Measurements from ENCODE around the gene CMTM4. TPM values are rescaled to one million over a fixed set of nuclear protein-coding genes. Genes with fewer than 3 reads are reported as not detected.

CMTM4 gene
- total and polyA plus RNA-seq, 2 donors (not counting 1 experiment from before 2014, with no cell fraction given): 0.06 to 0.59 TPM

GRCh38 chr16:66605979-66606751 lies 90.4 kb downstream of the CMTM4 start:
- H3K27me3 Mint-ChIP-seq: peaks cover 25% of the 10 kb centered on the region
- TF ChIP-seq, protein P1, sequence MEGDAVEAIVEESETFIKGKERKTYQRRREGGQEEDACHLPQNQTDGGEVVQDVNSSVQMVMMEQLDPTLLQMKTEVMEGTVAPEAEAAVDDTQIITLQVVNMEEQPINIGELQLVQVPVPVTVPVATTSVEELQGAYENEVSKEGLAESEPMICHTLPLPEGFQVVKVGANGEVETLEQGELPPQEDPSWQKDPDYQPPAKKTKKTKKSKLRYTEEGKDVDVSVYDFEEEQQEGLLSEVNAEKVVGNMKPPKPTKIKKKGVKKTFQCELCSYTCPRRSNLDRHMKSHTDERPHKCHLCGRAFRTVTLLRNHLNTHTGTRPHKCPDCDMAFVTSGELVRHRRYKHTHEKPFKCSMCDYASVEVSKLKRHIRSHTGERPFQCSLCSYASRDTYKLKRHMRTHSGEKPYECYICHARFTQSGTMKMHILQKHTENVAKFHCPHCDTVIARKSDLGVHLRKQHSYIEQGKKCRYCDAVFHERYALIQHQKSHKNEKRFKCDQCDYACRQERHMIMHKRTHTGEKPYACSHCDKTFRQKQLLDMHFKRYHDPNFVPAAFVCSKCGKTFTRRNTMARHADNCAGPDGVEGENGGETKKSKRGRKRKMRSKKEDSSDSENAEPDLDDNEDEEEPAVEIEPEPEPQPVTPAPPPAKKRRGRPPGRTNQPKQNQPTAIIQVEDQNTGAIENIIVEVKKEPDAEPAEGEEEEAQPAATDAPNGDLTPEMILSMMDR (IDR thresholded peaks at IDR 0.05): no peak
- no peak for TF ChIP-seq EZH2 (IDR thresholded peaks at IDR 0.05; ENCODE audit: borderline replicate concordance, insufficient read depth, low read depth, low read length, poor library complexity, severe bottlenecking)
- peaks cover 39 to 47% of the 10 kb centered on the region in 2 donors for H3K4me1 ChIP-seq (ENCODE audit: control insufficient read depth in 2 of 2, insufficient read depth in 2 of 2, low read length in 2 of 2)
- H3K79me2 ChIP-seq (ENCODE audit: control insufficient read depth, insufficient read depth, low read length): no peaks in the 10 kb centered on the region
- ChIA-PET CTCF (interaction anchor here (0.7 to 3.3 kb wide), 4 partner anchors 45 to 201 kb away, joined by 3 to 20 read pairs (median 10); no protein-coding TSS in a partner anchor), POLR2A (no interaction called here)
- H3K36me3 ChIP-seq (replicated peaks in 1 of 2; ENCODE audit: control extremely low read depth in 1 of 2, control insufficient read depth in 1 of 2, extremely low read depth in 1 of 2, insufficient read depth in 2 of 2, low read length in 1 of 2): peaks cover 0 to 4% of the 10 kb centered on the region in 2 experiments
- H2AFZ ChIP-seq (ENCODE audit: insufficient read depth, low read depth, low read length, poor library complexity, severe bottlenecking): no peak overlapping the region
- H3K9me3 Mint-ChIP-seq (ENCODE audit: insufficient read depth): no peaks in the 10 kb centered on the region
- H3K4me3 ChIP-seq (ENCODE audit: control extremely low read depth in 1 of 5, extremely low read depth in 1 of 5, insufficient read depth in 1 of 5, low read depth in 2 of 5, low read length in 4 of 5): peak overlapping the region in 3 of 5 experiments; percentile 62 to 75 (median 63)
- H3K27ac ChIP-seq (ENCODE audit: low read length in 2 of 2): no peak overlapping the region
- DNase-seq: peak; percentile 55
- ATAC-seq (ENCODE audit: low read depth): peak; percentile 46
- peak overlapping the region; percentile 96 for H3K4me2 ChIP-seq (replicated peaks; ENCODE audit: low read depth, low read length, poor library complexity, severe bottlenecking)
- H3K9me3 ChIP-seq (ENCODE audit: control extremely low read depth in 1 of 3, control insufficient read depth in 2 of 3, insufficient read depth in 1 of 3, low read length in 2 of 3): peaks cover 0 to 14% (median 8%) of the 10 kb centered on the region in 3 donors
- peak overlapping the region; percentile 82 for H3K4me3 Mint-ChIP-seq
- peak overlapping the region; percentile 68 for H3K27ac Mint-ChIP-seq
- WGBS (ENCODE audit: insufficient coverage): 0% methylated on average over 3 of the region's 10 CpGs
- peaks cover 38% of the 10 kb centered on the region for H3K4me1 Mint-ChIP-seq
- peaks cover 0 to 42% (median 15%) of the 10 kb centered on the region in 4 experiments for H3K27me3 ChIP-seq (replicated peaks in 1 of 4; ENCODE audit: control extremely low read depth in 1 of 4, control insufficient read depth in 3 of 4, insufficient read depth in 4 of 4, low read length in 3 of 4)
- intact Hi-C loops (cut with micrococcal nuclease): loop anchor here (2.0 to 5.0 kb wide), 6 partner anchors 17 to 266 kb away; partner anchors contain the start of genes CMTM4 and DYNC1LI2
- H4K20me1 ChIP-seq (ENCODE audit: control insufficient read depth, insufficient read depth, low read length, poor library complexity, severe bottlenecking): peaks cover 36% of the 10 kb centered on the region
- H3K9ac ChIP-seq (ENCODE audit: low read length): peak overlapping the region; percentile 70

Measured in B cell (primary cell).